Esophagus squamous epithelium (tissue), 5 donors: ENCODE results near the gene TSPAN14. TPM values are rescaled to one million over a fixed set of nuclear protein-coding genes. Genes with fewer than 3 reads are reported as not detected.

Experiments
- DNase-seq: peaks from one replicate; lab custom pipeline; 2025; lab: John Stamatoyannopoulos, UW
- H3K27ac ChIP-seq, 4 donors: fragments of 200-600 bp; sonication (generic); one replicate each; pipeline ENCODE4 v1.5.1; 2016 to 2019; ENCODE audit warnings: mild to moderate bottlenecking in 1 of 4
- H3K27me3 ChIP-seq, 4 donors: fragments of 200-600 bp; sonication (generic); 1 replicate in 3 of 4; 2 replicates in 1 of 4; pipeline versions ENCODE4 v1.5.1 to v1.6.0; 2017 to 2021; ENCODE audit warnings: antibody characterized with exemption in 1 of 4
- H3K36me3 ChIP-seq, 3 donors: fragments of 200-600 bp; sonication (generic); one replicate each; pipeline ENCODE4 v1.5.1; 2016 to 2019
- H3K4me1 ChIP-seq, 3 donors: fragments of 200-600 bp; sonication (generic); one replicate each; pipeline ENCODE4 v1.5.1; 2017 to 2019
- H3K4me3 ChIP-seq, 4 donors: fragments of 200-600 bp; sonication (generic); 1 replicate in 3 of 4; 2 replicates in 1 of 4; pipeline ENCODE4 v1.5.1; 2016 to 2019; ENCODE audit warnings: mild to moderate bottlenecking in 2 of 4, moderate library complexity in 1 of 4
- H3K9me3 ChIP-seq, 3 donors: fragments of 200-600 bp; sonication (generic); one replicate each; pipeline ENCODE4 v1.5.1; 2016 to 2019
- POLR2A ChIP-seq, 4 donors: fragments of 450-650 bp; IDR thresholded peaks; one replicate each; pipeline ENCODE4 v1.6.1; 2017; ENCODE audit warnings: antibody characterized with exemption in 4 of 4, mild to moderate bottlenecking in 4 of 4, moderate library complexity in 3 of 4
- WGBS, 2 donors: methylation state at CpG; one replicate each; pipeline ENCODE4 v1.1.5; 2018; 5-methylcytosine and 5-hydroxymethylcytosine counted together
- intact Hi-C: fragments of 100-400 bp; cut with DNase I; formaldehyde crosslinking; loops from one replicate; pipeline ENCODE4 v1.15.0; 2022
- total RNA-seq, 4 donors: library from RNA; depleted of rRNA; stranded (reverse); fragments of >200 nt; gene quantifications; one replicate each; pipeline ENCODE4 v1.1.0, GENCODE V29; 2016
- TF ChIP-seq, protein P1 (sequence below), 6 experiments: fragments of 450-650 bp in 4 of 6; fragments of 200-600 bp in 2 of 6; sonication (generic) in 2 of 6; IDR thresholded peaks; one replicate each; pipeline ENCODE4 v1.5.1; 2016 to 2019; ENCODE audit warnings: antibody characterized with exemption in 6 of 6, mild to moderate bottlenecking in 4 of 6, moderate library complexity in 4 of 6
- donor health status: DM: yes; HTN: yes; CAD: no.

The TSPAN14 gene
- total RNA-seq, 4 donors from 2014 or later: 66.4 to 118 (median 89.8) TPM

DNA sequence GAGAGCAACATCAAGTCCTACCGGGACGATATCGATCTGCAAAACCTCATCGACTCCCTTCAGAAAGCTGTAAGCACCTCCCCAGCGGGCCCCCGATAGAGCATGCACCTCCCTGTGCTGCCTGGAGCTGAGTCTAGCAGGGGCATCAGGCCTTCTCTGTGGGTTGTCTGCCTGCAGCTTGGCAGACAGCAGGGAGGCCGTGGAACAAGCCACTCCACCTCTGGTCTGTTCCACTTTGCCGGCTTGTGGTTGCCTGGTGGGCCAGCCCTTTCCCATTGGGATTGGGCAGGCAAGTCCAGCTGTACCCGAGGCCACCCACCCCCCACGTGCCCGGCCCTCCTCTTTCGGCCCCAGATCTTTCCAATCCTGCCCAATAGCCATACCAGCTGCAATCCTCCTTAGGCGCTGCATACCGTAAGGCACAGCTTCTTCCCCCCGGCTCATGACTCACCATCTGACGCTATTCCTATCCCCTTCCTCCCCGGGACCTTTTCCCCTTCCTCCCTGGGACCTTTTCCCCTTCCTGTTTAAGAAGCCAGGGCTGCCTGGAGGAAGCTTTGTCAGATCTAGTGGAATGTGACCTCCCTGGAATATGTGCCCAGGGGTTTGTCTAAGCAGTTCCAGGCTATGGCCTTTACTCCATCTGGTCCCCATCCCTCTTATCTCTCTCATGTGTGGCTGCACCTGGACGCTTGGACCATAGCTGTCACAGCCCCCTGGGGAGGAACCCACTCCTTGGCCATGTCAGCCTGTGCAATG, 55.5 kb downstream of the TSPAN14 start:
- intact Hi-C loops: loop anchor here (10.0 kb wide), 1 partner anchor 125 kb away; no protein-coding TSS in a partner anchor
- H3K27me3 ChIP-seq: no peaks in the 10 kb centered on the region
- peaks cover 29 to 81% (median 61%) of the 10 kb centered on the region in 3 donors for H3K36me3 ChIP-seq
- peak overlapping the region; percentile 5 to 80 (median 38) for H3K27ac ChIP-seq
- peaks cover 25 to 63% (median 27%) of the 10 kb centered on the region in 3 donors for H3K4me1 ChIP-seq
- H3K9me3 ChIP-seq: no peaks in the 10 kb centered on the region
- no peak overlapping the region for H3K4me3 ChIP-seq
- TF ChIP-seq POLR2A (IDR thresholded peaks at IDR 0.05): no peak
- TF ChIP-seq, protein P1, sequence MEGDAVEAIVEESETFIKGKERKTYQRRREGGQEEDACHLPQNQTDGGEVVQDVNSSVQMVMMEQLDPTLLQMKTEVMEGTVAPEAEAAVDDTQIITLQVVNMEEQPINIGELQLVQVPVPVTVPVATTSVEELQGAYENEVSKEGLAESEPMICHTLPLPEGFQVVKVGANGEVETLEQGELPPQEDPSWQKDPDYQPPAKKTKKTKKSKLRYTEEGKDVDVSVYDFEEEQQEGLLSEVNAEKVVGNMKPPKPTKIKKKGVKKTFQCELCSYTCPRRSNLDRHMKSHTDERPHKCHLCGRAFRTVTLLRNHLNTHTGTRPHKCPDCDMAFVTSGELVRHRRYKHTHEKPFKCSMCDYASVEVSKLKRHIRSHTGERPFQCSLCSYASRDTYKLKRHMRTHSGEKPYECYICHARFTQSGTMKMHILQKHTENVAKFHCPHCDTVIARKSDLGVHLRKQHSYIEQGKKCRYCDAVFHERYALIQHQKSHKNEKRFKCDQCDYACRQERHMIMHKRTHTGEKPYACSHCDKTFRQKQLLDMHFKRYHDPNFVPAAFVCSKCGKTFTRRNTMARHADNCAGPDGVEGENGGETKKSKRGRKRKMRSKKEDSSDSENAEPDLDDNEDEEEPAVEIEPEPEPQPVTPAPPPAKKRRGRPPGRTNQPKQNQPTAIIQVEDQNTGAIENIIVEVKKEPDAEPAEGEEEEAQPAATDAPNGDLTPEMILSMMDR (IDR thresholded peaks at IDR 0.05): no peak
- no peak for DNase-seq
- WGBS, 2 donors: 54 to 65% methylated on average over 12 to 14 of the region's 18 CpGs

DNA sequence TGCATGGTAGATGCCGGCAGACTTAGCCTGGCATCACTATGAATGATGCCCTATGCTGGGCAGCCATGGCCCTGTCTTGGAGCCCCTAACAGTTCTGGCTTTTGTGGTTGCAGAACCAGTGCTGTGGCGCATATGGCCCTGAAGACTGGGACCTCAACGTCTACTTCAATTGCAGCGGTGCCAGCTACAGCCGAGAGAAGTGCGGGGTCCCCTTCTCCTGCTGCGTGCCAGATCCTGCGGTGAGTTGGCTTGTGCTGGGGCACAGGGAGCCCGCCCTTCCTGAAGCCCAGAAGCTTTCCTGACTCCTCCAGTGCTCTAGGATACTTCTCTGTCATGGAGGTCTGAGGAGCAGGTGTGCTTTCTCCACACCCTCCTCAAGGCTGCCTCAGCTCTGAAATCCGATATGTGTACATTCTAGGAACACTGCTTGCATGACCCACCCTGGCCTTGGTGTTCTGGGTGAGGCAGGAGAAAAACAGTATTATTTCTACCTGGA, 58.0 kb downstream of the TSPAN14 start:
- Histone ChIP-seq H3K27ac (no peak overlapping the region), H3K4me3 (no peak overlapping the region), H3K36me3 (peaks cover 47 to 99% (median 80%) of the 10 kb centered on the region in 3 donors), H3K9me3 (no peaks in the 10 kb centered on the region), H3K4me1 (peaks cover 7 to 56% (median 9%) of the 10 kb centered on the region in 3 donors), H3K27me3 (no peaks in the 10 kb centered on the region)
- DNase-seq: no peak
- TF ChIP-seq, protein P1 (IDR thresholded peaks at IDR 0.05): no peak
- no peak for TF ChIP-seq POLR2A (IDR thresholded peaks at IDR 0.05)
- 80 to 97% methylated on average over 1 to 6 of the region's 10 CpGs for WGBS, 2 donors
- intact Hi-C loops: no loop called here

DNA sequence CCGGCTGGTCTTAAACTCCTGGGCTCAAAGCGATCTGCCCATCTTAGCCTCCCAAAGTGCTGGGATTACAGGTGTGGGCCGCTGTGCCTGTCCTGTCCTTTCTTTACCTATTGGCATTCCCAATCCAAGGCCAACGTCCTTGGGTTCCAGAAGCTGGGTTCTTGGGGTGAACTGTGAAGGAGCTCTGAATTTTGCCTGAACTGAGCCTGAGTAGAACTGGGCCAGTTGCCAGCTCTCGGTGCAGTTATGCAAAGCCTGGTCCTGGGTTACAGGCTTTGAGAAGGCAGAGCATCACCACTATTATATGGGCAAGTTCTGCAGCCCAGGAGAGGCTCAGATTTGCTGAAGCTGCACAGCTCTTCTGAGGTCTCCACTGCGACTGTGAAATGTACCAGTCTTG, 59.0 kb downstream of the TSPAN14 start:
- TF ChIP-seq POLR2A (IDR thresholded peaks at IDR 0.05): no peak
- TF ChIP-seq, protein P1 (IDR thresholded peaks at IDR 0.05): no peak
- Histone ChIP-seq H3K4me3 (no peak overlapping the region), H3K9me3 (no peaks in the 10 kb centered on the region), H3K27me3 (no peaks in the 10 kb centered on the region), H3K36me3 (peaks cover 52 to 100% (median 84%) of the 10 kb centered on the region in 3 donors), H3K4me1 (peaks cover 4 to 57% (median 9%) of the 10 kb centered on the region in 3 donors), H3K27ac (no peak overlapping the region)
- 90 to 92% methylated on average over 2 to 3 of the region's 6 CpGs for WGBS, 2 donors
- DNase-seq: no peak
- intact Hi-C loops: no loop called here

DNA sequence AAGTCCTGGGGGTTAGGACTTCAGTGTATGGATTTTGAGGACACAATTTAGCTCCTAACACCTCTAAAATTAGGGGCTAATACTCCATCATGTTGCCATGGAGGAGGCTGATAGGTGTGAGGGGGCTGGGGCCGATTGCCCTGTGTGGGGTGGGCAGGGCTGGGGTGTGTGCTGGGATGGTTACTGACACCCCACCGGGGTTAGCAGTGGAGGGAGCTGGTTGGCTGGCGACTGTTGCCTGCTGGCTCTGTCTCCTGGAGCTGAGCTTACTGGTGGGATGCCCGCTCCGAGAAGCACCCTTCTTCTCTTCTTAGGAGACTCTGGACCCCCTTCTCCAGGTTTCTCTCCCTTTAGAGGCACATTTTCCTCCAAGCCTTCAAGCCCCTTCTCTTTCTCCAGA, 61.4 kb downstream of the TSPAN14 start:
- Histone ChIP-seq H3K36me3 (peaks cover 53 to 100% (median 77%) of the 10 kb centered on the region in 3 donors), H3K27me3 (no peaks in the 10 kb centered on the region), H3K9me3 (no peaks in the 10 kb centered on the region), H3K27ac (peak overlapping the region in 1 of 4 donors; percentile 5), H3K4me3 (no peak overlapping the region), H3K4me1 (peaks cover 0 to 57% (median 11%) of the 10 kb centered on the region in 3 donors)
- 93 to 96% methylated on average over 4 to 5 of the region's 5 CpGs for WGBS, 2 donors
- TF ChIP-seq POLR2A (IDR thresholded peaks at IDR 0.05): no peak
- TF ChIP-seq, protein P1 (IDR thresholded peaks at IDR 0.05): no peak
- intact Hi-C loops: no loop called here
- no peak for DNase-seq

DNA sequence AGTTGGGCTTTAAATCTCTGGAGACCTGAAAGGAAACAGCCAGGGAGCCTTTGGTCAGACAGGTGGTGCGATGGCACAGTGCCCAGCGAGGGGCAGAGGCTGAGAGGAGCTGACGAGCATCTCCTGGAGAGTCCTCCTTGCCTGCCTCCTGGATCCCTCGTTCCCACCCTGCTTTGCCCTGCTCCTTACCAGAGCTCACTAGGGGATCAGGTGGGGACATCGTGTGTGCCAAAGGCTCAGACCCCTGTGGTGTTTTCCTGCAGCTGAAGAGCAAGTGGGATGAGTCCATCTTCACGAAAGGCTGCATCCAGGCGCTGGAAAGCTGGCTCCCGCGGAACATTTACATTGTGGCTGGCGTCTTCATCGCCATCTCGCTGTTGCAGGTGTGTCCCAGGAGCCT, 61.8 kb downstream of the TSPAN14 start:
- Histone ChIP-seq H3K4me1 (peaks cover 0 to 53% (median 11%) of the 10 kb centered on the region in 3 donors), H3K36me3 (peaks cover 53 to 100% (median 77%) of the 10 kb centered on the region in 3 donors), H3K27me3 (no peaks in the 10 kb centered on the region), H3K4me3 (no peak overlapping the region), H3K27ac (no peak overlapping the region), H3K9me3 (no peaks in the 10 kb centered on the region)
- WGBS, 2 donors: 86 to 89% methylated on average over 8 to 11 of the region's 12 CpGs
- no peak for DNase-seq
- intact Hi-C loops: no loop called here
- TF ChIP-seq, protein P1 (IDR thresholded peaks at IDR 0.05): no peak
- no peak for TF ChIP-seq POLR2A (IDR thresholded peaks at IDR 0.05)
